Keratinocyte (primary cell): Measurements from ENCODE around the gene C2CD2L.

ENCODE experiments used
- CTCF ChIP-seq, 3 experiments: IDR thresholded peaks in 1 of 3; conservative IDR thresholded peaks in 1 of 3; optimal IDR thresholded peaks in 1 of 3; 2 replicates in 2 of 3; 3 replicates in 1 of 3; pipeline versions ENCODE3 to v1.5.1; 2011; ENCODE audit warnings: low read length in 3 of 3, mild to moderate bottlenecking in 3 of 3, moderate library complexity in 2 of 3, control low read depth in 1 of 3, inconsistent platforms in 1 of 3; ENCODE audit not compliant: insufficient read depth in 2 of 3; ENCODE audit errors: extremely low read depth in 1 of 3
- EZH2 ChIP-seq: IDR thresholded peaks from one replicate; pipeline ENCODE4 v1.6.1; 2012; ENCODE audit warnings: inconsistent platforms, mild to moderate bottlenecking, low read length, moderate library complexity

- no peak for TF ChIP-seq CTCF (optimal IDR thresholded peaks at IDR 0.05 in 1 of 3, IDR thresholded peaks at IDR 0.05 in 1 of 3, conservative IDR thresholded peaks at IDR 0.05 in 1 of 3; ENCODE audit: extremely low read depth in 1 of 3, insufficient read depth in 2 of 3, low read length in 3 of 3)
- no peak for TF ChIP-seq EZH2
Observed at GRCh38 chr11:119099711-119100110, 7.4 kb upstream of the C2CD2L start.
